HAP-1 (cell line): Measurements from ENCODE around the gene APP.

Source experiments
- DNase-seq, 2 experiments: peaks; one replicate each; pipeline ENCODE4 v3.0.0-alpha.2; 2016 to 2020; ENCODE audit warnings: low spot score in 2 of 2
- H3K27me3 ChIP-seq: fragments of 250-450 bp; sonication (Bioruptor Pico); 2 replicates; pipeline ENCODE4 v1.5.1; 2020; ENCODE audit warnings: low read depth, mild to moderate bottlenecking, moderate library complexity
- H3K36me3 ChIP-seq: fragments of 250-450 bp; sonication (Bioruptor Pico); replicated peaks from 2 replicates; pipeline ENCODE4 v1.5.1; 2020; ENCODE audit warnings: mild to moderate bottlenecking
- H3K4me1 ChIP-seq: fragments of 250-450 bp; sonication (Bioruptor Pico); 2 replicates; pipeline ENCODE4 v1.5.1; 2020; ENCODE audit warnings: mild to moderate bottlenecking
- H3K4me3 ChIP-seq: fragments of 250-450 bp; sonication (Bioruptor Pico); 2 replicates; pipeline ENCODE4 v1.5.1; 2020; ENCODE audit warnings: mild to moderate bottlenecking, moderate library complexity
- H3K9me3 ChIP-seq: fragments of 250-450 bp; sonication (Bioruptor Pico); 2 replicates; pipeline ENCODE4 v1.5.1; 2020; ENCODE audit warnings: mild to moderate bottlenecking, moderate library complexity
- in situ Hi-C: fragments of 300-500 bp; cut with MboI; formaldehyde crosslinking; loops from 3 replicates; pipeline ENCODE4 v1.14.3; 2020; ENCODE audit warnings: low sequenced_read_pairs, inconsistent platforms, mixed read lengths

APP gene

GRCh38 chr21:25995278-25995677 lies 175.3 kb downstream of the APP start:
- Histone ChIP-seq H3K4me3 (no peak overlapping the region), H3K27me3 (no peaks in the 10 kb centered on the region), H3K4me1 (peaks cover 24% of the 10 kb centered on the region), H3K9me3 (no peaks in the 10 kb centered on the region), H3K36me3 (peaks cover 7% of the 10 kb centered on the region)
- no peak for DNase-seq
- in situ Hi-C loops = no loop called here

GRCh38 chr21:25994758-25995163 lies 175.8 kb downstream of the APP start:
- H3K27me3 ChIP-seq = no peaks in the 10 kb centered on the region
- no peak for DNase-seq
- peaks cover 8% of the 10 kb centered on the region for H3K36me3 ChIP-seq
- H3K4me3 ChIP-seq = no peak overlapping the region
- H3K4me1 ChIP-seq = peaks cover 20% of the 10 kb centered on the region
- in situ Hi-C loops = no loop called here
- H3K9me3 ChIP-seq = no peaks in the 10 kb centered on the region

- in situ Hi-C loops = no loop called here
- Histone ChIP-seq H3K4me1 (peaks cover 15% of the 10 kb centered on the region), H3K27me3 (no peaks in the 10 kb centered on the region), H3K36me3 (peaks cover 9% of the 10 kb centered on the region; the same call in 1 of the 2 replicates), H3K9me3 (no peaks in the 10 kb centered on the region), H3K4me3 (no peak overlapping the region)
- no peak for DNase-seq
Measured at GRCh38 chr21:25988738-25989137, 181.8 kb downstream of the APP start.

GRCh38 chr21:25987531-25987930 lies 183.0 kb downstream of the APP start:
- no peak overlapping the region for H3K4me3 ChIP-seq
- peaks cover 24% of the 10 kb centered on the region for H3K4me1 ChIP-seq
- in situ Hi-C loops = no loop called here
- no peak for DNase-seq
- H3K27me3 ChIP-seq = no peaks in the 10 kb centered on the region
- H3K36me3 ChIP-seq = peaks cover 13% of the 10 kb centered on the region; the same call in 1 of the 2 replicates
- H3K9me3 ChIP-seq = no peaks in the 10 kb centered on the region

GRCh38 chr21:25986928-25987327 lies 183.6 kb downstream of the APP start:
- Histone ChIP-seq H3K4me3 (no peak overlapping the region), H3K27me3 (no peaks in the 10 kb centered on the region), H3K9me3 (no peaks in the 10 kb centered on the region), H3K4me1 (peaks cover 24% of the 10 kb centered on the region), H3K36me3 (peaks cover 19% of the 10 kb centered on the region)
- in situ Hi-C loops = no loop called here
- no peak for DNase-seq

- no peak overlapping the region for H3K4me3 ChIP-seq
- in situ Hi-C loops = no loop called here
- no peaks in the 10 kb centered on the region for H3K27me3 ChIP-seq
- no peaks in the 10 kb centered on the region for H3K9me3 ChIP-seq
- H3K36me3 ChIP-seq = peaks cover 28% of the 10 kb centered on the region
- DNase-seq = no peak
- H3K4me1 ChIP-seq = peaks cover 24% of the 10 kb centered on the region
Measured at GRCh38 chr21:25985990-25986389, 184.6 kb downstream of the APP start.

GRCh38 chr21:25984538-25984937 lies 186.0 kb downstream of the APP start:
- no peaks in the 10 kb centered on the region for H3K27me3 ChIP-seq
- no peak overlapping the region for H3K4me3 ChIP-seq
- peaks cover 24% of the 10 kb centered on the region for H3K4me1 ChIP-seq
- no peaks in the 10 kb centered on the region for H3K9me3 ChIP-seq
- in situ Hi-C loops = no loop called here
- no peak for DNase-seq
- peaks cover 34% of the 10 kb centered on the region for H3K36me3 ChIP-seq

GRCh38 chr21:25983745-25984144 lies 186.8 kb downstream of the APP start:
- Histone ChIP-seq H3K4me1 (peaks cover 24% of the 10 kb centered on the region), H3K4me3 (no peak overlapping the region), H3K9me3 (no peaks in the 10 kb centered on the region), H3K27me3 (no peaks in the 10 kb centered on the region), H3K36me3 (peaks cover 34% of the 10 kb centered on the region)
- in situ Hi-C loops = no loop called here
- DNase-seq = no peak

GRCh38 chr21:25980710-25981109 lies 189.9 kb downstream of the APP start:
- Histone ChIP-seq H3K4me1 (peaks cover 17% of the 10 kb centered on the region), H3K36me3 (peaks cover 40% of the 10 kb centered on the region), H3K4me3 (no peak overlapping the region), H3K9me3 (no peaks in the 10 kb centered on the region), H3K27me3 (no peaks in the 10 kb centered on the region)
- in situ Hi-C loops = no loop called here
- no peak for DNase-seq

- Histone ChIP-seq H3K4me1 (peaks cover 15% of the 10 kb centered on the region), H3K4me3 (no peak overlapping the region), H3K9me3 (no peaks in the 10 kb centered on the region), H3K36me3 (peaks cover 46% of the 10 kb centered on the region), H3K27me3 (no peaks in the 10 kb centered on the region)
- in situ Hi-C loops = no loop called here
- no peak for DNase-seq
Measured at GRCh38 chr21:25979845-25980616, 190.5 kb downstream of the APP start.

- Histone ChIP-seq H3K9me3 (no peaks in the 10 kb centered on the region; the same call in 1 of the 2 replicates), H3K36me3 (peaks cover 59% of the 10 kb centered on the region), H3K4me1 (no peaks in the 10 kb centered on the region), H3K27me3 (no peaks in the 10 kb centered on the region), H3K4me3 (no peak overlapping the region)
- in situ Hi-C loops = no loop called here
- DNase-seq = no peak
Measured at GRCh38 chr21:25977068-25977611, 193.4 kb downstream of the APP start.

GRCh38 chr21:25974964-25975363 lies 195.6 kb downstream of the APP start:
- in situ Hi-C loops = no loop called here
- Histone ChIP-seq H3K36me3 (peaks cover 51% of the 10 kb centered on the region), H3K4me1 (no peaks in the 10 kb centered on the region), H3K4me3 (no peak overlapping the region), H3K27me3 (no peaks in the 10 kb centered on the region), H3K9me3 (no peaks in the 10 kb centered on the region; the same call in 1 of the 2 replicates)
- DNase-seq = no peak

GRCh38 chr21:25970254-25970930 lies 200.2 kb downstream of the APP start:
- no peak for DNase-seq

GRCh38 chr21:25967901-25968438 lies 202.6 kb downstream of the APP start:
- DNase-seq = no peak
- no peak overlapping the region for H3K4me3 ChIP-seq
- H3K36me3 ChIP-seq = peaks cover 29% of the 10 kb centered on the region
- H3K4me1 ChIP-seq = no peaks in the 10 kb centered on the region
- H3K9me3 ChIP-seq = no peaks in the 10 kb centered on the region; the same call in 1 of the 2 replicates
- in situ Hi-C loops = no loop called here
- no peaks in the 10 kb centered on the region for H3K27me3 ChIP-seq

More at GRCh38 chr21:25970254-25970930, 200.2 kb downstream of the APP start:
- Histone ChIP-seq H3K4me3 (no peak overlapping the region), H3K27me3 (no peaks in the 10 kb centered on the region), H3K9me3 (no peaks in the 10 kb centered on the region; the same call in 1 of the 2 replicates), H3K36me3 (peaks cover 51% of the 10 kb centered on the region), H3K4me1 (no peaks in the 10 kb centered on the region)
- in situ Hi-C loops = no loop called here
